HG03103 (cell line): ENCODE data around the gene KIF3B.
"Not testable (repeated sequence)": the region's sequence is repeated elsewhere in the genome, so short reads cannot be mapped to it uniquely, and the experiment has no call there.

ENCODE experiments used
- ATAC-seq: cut with Tn5 transposase; IDR thresholded peaks from one replicate; pipeline ENCODE4 v1.9.1; 2021; ENCODE audit warnings: low read depth; ENCODE audit not compliant: unreplicated experiment

The KIF3B gene

DNA sequence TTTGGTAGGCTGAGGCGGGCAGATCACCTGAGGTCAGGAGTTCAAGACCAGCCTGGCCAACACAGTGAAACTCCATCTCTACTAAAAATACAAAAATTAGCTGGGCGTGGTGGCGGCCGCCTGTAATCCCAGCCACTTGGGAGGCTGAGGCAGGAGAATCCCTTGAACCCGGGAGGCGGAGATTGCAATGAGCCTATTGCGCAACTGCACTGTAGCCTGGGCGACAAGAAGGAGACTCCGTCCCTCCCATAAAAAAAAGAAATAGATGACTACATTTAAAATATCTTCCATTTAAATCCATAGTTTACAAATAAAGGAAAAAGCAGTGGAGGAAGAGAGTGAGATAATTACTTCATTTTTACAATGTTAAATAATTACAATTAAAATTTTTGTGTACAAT, 102.6 kb downstream of the KIF3B start:
- ATAC-seq: not testable (repeated sequence)

DNA sequence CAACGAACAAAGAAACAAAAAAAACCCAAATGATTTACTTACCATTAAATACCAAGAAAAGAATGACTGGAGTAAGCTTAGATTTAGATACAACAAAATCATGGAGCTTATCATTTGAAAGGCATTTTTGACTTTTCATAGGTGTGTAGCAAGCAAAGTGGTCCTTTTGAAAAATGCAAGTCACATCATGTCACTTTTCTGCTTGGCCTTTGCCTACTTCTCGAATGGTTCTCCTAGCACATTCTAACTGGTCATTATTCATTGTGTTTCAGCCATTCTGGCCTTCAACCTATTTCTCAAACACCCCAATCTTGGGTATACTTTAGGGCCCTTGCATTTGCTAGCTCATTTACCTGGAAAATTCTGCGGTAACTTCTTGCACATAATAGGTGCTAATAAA, 103.3 kb downstream of the KIF3B start:
- no peak for ATAC-seq

DNA sequence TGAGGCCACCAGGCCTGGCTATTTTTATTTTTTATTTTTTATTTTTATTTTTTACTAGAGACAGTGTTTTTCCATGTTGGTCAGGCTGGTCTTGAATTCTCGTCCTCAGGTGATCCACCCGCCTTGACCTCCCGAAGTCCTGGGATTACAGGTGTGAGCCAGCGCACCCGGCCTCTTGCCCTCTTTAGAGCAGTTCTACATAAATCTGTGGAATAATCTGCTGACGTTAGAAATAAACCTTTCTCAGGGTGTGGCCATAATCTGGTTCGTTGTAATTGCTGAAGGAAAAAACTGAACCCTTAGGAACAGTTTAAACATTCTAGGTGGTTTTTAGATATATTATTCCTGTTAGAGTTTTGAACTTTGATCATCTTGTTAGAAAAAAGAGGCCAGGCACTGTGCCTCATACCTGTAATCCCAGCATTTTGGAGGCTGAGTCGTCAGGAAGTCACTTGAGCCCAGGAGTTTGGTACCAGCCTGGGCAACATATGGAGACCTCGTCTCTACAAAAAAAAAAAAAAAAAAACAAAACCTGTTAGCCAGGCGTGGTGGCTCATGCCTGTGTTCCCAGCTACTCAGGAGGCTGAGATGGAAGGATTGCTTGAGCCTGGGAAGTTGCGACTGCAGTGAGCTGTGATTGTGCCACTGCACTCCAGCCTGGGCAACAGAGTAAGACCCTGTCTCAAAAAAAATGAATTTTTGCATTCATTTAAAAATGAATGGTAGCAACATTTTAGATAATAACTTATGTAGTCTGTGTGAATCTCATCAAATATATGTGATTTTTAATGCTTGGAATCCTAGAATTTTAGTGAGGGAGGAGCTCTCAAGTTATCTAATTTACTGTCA, 104.9 kb downstream of the KIF3B start:
- ATAC-seq: no peak

DNA sequence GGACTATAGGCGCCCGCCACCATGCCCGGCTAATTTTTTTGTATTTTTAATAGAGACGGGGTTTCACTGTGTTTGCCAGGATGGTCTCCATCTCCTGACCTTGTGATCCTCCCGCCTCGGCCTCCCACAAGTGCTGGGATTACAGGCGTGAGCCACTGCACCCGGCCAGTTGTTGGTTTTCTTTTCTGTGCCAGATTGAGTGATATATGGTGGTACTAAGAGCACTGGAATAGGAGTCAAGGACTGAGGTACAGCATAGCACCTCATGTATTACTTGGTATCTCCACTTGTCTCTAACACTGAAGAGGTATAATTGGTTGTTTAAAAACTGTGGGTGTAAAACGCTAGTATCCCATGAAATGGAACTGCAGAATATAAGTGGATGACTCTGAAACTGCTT, 106.0 kb downstream of the KIF3B start:
- ATAC-seq: not testable (repeated sequence)
